CD4-positive, alpha-beta T cell (primary cell): ENCODE results near the gene TTC27. TPM values are rescaled to one million over a fixed set of nuclear protein-coding genes. Genes with fewer than 3 reads are reported as not detected.

Experiments
- ATAC-seq: fragments of 200-7000 bp; cut with Tn5 transposase; one replicate; pipeline ENCODE4 v1.10.0; 2022; ENCODE audit warnings: mild to moderate bottlenecking; ENCODE audit not compliant: poor library complexity
- CTCF ChIA-PET: fragments of 350-600 bp; sonication (Branson Sonifier 250); formaldehyde crosslinking; loops from one replicate; lab custom pipeline; 2021; ENCODE audit warnings: antibody characterized with exemption, inconsistent platforms; lab: Charles Lee
- POLR2A ChIA-PET: fragments of 350-600 bp; sonication (Branson Sonifier 250); formaldehyde crosslinking; loops from one replicate; lab custom pipeline; 2021; ENCODE audit warnings: antibody characterized with exemption, inconsistent platforms; lab: Charles Lee
- DNase-seq, 14 experiments: peaks; one replicate each; pipeline ENCODE4 v3.0.0-alpha.2; 2013 to 2020; ENCODE audit warnings: mixed read lengths in 2 of 14
- H3K27ac ChIP-seq, 2 donors: one replicate each; pipeline versions ENCODE4 v1.5.1 to v1.7.0; 2013; ENCODE audit warnings: low read length in 2 of 2, low read depth in 1 of 2, mild to moderate bottlenecking in 1 of 2
- H3K27me3 ChIP-seq, 2 experiments: 1 replicate in 1 of 2; 2 replicates in 1 of 2; pipeline versions ENCODE4 v1.6.1 to v1.7.0; 2013; ENCODE audit warnings: low read length in 2 of 2, control low read depth in 1 of 2, mild to moderate bottlenecking in 1 of 2, moderate library complexity in 1 of 2; ENCODE audit not compliant: insufficient read depth in 2 of 2, control insufficient read depth in 1 of 2
- H3K36me3 ChIP-seq: one replicate; pipeline ENCODE4 v1.6.1; 2013; ENCODE audit warnings: low read length, control low read depth; ENCODE audit not compliant: insufficient read depth
- H3K4me1 ChIP-seq: one replicate; pipeline ENCODE4 v1.6.1; 2013; ENCODE audit warnings: low read length, control low read depth; ENCODE audit not compliant: insufficient read depth
- H3K4me3 ChIP-seq: one replicate; pipeline ENCODE4 v1.5.1; 2013; ENCODE audit warnings: mild to moderate bottlenecking, low read length, moderate library complexity
- H3K9me3 ChIP-seq, 2 experiments: 1 replicate in 1 of 2; 2 replicates in 1 of 2; pipeline versions ENCODE4 v1.6.1 to v1.7.0; 2013; ENCODE audit warnings: low read length in 2 of 2, mild to moderate bottlenecking in 2 of 2, control low read depth in 1 of 2, moderate library complexity in 1 of 2; ENCODE audit not compliant: control insufficient read depth in 1 of 2, insufficient read depth in 1 of 2
- H3K27ac Mint-ChIP-seq: one replicate; pipeline ENCODE4 v1.8.0; 2020; ENCODE audit warnings: mixed read lengths
- H3K27me3 Mint-ChIP-seq: one replicate; pipeline ENCODE4 v1.8.0; 2021; ENCODE audit warnings: mixed read lengths
- H3K36me3 Mint-ChIP-seq: one replicate; pipeline ENCODE4 v1.8.0; 2021; ENCODE audit warnings: low read depth, mixed read lengths
- H3K4me1 Mint-ChIP-seq: one replicate; pipeline ENCODE4 v1.8.0; 2021; ENCODE audit warnings: low read depth, mixed read lengths
- H3K4me3 Mint-ChIP-seq: one replicate; pipeline ENCODE4 v1.8.0; 2020; ENCODE audit warnings: mild to moderate bottlenecking, mixed read lengths
- H3K9me3 Mint-ChIP-seq: one replicate; pipeline ENCODE4 v1.8.0; 2020; ENCODE audit warnings: mixed read lengths
- intact Hi-C, 2 experiments: fragments of 100-400 bp; cut with DNase I in 1 of 2; cut with micrococcal nuclease in 1 of 2; formaldehyde crosslinking; loops; one replicate each; pipeline versions ENCODE4 v1.15.1 to v1.9.0; 2023 to 2025; cut with DNase I, micrococcal nuclease
- total RNA-seq, 174 experiments: library from RNA in 2 of 174; stranded (reverse) in 2 of 174; gene quantifications; one replicate each; pipeline ENCODE4 v1.2.3 and lab custom pipeline; 2021 to 2026
- TF ChIP-seq, protein P1 (sequence below): fragments of 200-600 bp; IDR thresholded peaks from one replicate; pipeline ENCODE4 v1.8.0; 2022; ENCODE audit warnings: antibody characterized with exemption, mild to moderate bottlenecking

Gene TTC27
- total RNA-seq, 2 experiments from 2014 or later, result 11.6 to 17.6 TPM

DNA sequence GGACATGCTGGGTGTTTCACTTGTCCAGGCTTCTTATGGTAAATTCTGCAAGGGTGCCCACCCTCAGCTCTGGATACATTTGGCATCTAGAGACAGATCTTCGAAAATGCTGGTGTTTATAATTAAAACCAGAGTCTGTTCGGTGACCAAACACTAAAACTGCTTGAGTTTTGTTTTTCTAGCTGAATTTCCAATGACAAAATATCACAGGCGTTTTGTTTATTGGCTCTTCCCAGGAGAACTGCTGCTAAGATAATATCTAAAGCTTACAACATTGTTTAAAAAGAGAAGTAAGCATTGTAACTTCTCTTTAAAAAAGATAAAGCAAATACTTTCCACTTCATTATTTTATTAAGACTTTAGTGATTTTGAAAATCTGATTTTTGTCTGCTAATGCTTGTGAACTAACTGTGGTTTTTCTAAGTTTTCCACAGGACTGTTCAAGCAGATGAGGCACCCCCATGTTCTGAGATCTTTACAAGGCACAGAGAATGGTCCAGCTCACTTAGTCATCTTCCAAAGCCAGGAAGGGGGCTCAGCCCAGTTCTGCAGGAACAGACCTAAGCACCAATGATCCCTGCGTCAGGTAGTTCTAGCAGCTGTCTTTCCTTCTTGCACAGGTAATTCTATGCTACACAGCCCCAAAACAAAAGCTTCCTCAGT lies 224.1 kb downstream of the TTC27 start:
- Mint-ChIP-seq H3K27me3 (peaks cover 8% of the 10 kb centered on the region), H3K4me3 (no peak overlapping the region)
- no peak for DNase-seq

DNA sequence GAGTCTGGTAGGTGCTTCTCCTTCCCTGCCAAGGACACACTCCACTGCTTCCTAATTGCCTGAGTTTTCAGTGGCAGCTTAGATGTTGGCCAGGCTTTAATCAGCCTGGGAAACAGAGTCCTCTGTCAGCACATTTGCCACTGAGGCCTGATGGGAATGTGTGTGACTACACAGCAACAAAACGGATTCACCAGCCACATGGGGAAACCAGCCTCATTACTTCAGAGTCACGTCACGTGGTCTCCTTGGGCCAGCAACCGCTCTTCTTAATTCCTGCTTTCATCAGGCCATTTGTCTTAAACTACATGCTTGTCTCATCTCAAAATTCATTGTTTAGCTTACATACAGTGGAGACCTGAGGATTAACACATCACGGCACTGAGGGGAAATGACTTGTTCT lies 225.0 kb downstream of the TTC27 start:
- no peaks in the 10 kb centered on the region for H3K4me1 Mint-ChIP-seq
- H3K27ac Mint-ChIP-seq, result no peak overlapping the region
- ATAC-seq (no peak), DNase-seq (no peak)
- peaks cover 13% of the 10 kb centered on the region for H3K27me3 Mint-ChIP-seq
- TF ChIP-seq, protein P1, sequence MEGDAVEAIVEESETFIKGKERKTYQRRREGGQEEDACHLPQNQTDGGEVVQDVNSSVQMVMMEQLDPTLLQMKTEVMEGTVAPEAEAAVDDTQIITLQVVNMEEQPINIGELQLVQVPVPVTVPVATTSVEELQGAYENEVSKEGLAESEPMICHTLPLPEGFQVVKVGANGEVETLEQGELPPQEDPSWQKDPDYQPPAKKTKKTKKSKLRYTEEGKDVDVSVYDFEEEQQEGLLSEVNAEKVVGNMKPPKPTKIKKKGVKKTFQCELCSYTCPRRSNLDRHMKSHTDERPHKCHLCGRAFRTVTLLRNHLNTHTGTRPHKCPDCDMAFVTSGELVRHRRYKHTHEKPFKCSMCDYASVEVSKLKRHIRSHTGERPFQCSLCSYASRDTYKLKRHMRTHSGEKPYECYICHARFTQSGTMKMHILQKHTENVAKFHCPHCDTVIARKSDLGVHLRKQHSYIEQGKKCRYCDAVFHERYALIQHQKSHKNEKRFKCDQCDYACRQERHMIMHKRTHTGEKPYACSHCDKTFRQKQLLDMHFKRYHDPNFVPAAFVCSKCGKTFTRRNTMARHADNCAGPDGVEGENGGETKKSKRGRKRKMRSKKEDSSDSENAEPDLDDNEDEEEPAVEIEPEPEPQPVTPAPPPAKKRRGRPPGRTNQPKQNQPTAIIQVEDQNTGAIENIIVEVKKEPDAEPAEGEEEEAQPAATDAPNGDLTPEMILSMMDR, result no peak
- no peaks in the 10 kb centered on the region for H3K9me3 Mint-ChIP-seq
- ChIA-PET CTCF (no interaction called here), POLR2A (no interaction called here)
- intact Hi-C loops, result no loop called here
- no peaks in the 10 kb centered on the region for H3K4me1 ChIP-seq
- no peaks in the 10 kb centered on the region for H3K36me3 ChIP-seq
- H3K4me3 ChIP-seq, result no peak overlapping the region
- H3K9me3 ChIP-seq, result no peaks in the 10 kb centered on the region
- H3K27me3 ChIP-seq, result peaks cover 0 to 7% of the 10 kb centered on the region in 2 experiments
- H3K36me3 Mint-ChIP-seq, result no peaks in the 10 kb centered on the region
- no peak overlapping the region for H3K27ac ChIP-seq
- H3K4me3 Mint-ChIP-seq, result no peak overlapping the region

More for the DNA sequence above, 224.1 kb downstream of the TTC27 start:
- intact Hi-C loops, result no loop called here
- Histone ChIP-seq H3K9me3 (no peaks in the 10 kb centered on the region), H3K36me3 (no peaks in the 10 kb centered on the region), H3K4me1 (no peaks in the 10 kb centered on the region), H3K4me3 (no peak overlapping the region), H3K27me3 (peaks cover 0 to 7% of the 10 kb centered on the region in 2 experiments), H3K27ac (no peak overlapping the region)
- TF ChIP-seq, protein P1, result no peak
- POLR2A ChIA-PET, result no interaction called here
- Mint-ChIP-seq H3K36me3 (no peaks in the 10 kb centered on the region), H3K9me3 (no peaks in the 10 kb centered on the region), H3K4me1 (no peaks in the 10 kb centered on the region), H3K27ac (no peak overlapping the region)
- CTCF ChIA-PET, result interaction anchor here (0.6 kb wide), 1 partner anchor 506 kb away, joined by 3 read pairs; no protein-coding TSS in a partner anchor
- no peak for ATAC-seq

DNA sequence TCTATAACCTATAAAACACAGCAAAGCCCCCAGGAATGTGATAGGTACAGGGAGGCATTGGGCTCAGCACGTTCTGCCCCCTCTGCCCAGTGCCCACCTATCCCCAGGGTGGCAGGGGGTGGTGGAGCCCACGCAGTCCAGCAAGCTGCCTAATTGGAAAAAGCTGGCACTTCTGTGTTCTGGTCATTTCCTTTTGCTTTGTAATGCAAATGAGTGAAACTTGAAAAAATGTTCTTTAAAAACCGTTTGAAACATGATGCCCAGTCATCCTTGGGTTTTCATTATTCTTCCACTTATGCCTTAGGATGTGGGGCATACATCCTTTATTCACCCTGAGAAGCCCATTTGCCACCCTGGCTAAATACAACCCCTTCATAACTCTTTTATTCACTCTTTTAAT lies 229.0 kb downstream of the TTC27 start:
- CTCF ChIA-PET, result no interaction called here
- Mint-ChIP-seq H3K36me3 (no peaks in the 10 kb centered on the region), H3K4me1 (no peaks in the 10 kb centered on the region), H3K4me3 (no peak overlapping the region), H3K27ac (no peak overlapping the region), H3K9me3 (no peaks in the 10 kb centered on the region), H3K27me3 (peaks cover 20% of the 10 kb centered on the region)
- TF ChIP-seq, protein P1, result no peak
- Histone ChIP-seq H3K9me3 (no peaks in the 10 kb centered on the region), H3K4me3 (no peak overlapping the region), H3K27me3 (peaks cover 0 to 7% of the 10 kb centered on the region in 2 experiments), H3K4me1 (no peaks in the 10 kb centered on the region), H3K36me3 (no peaks in the 10 kb centered on the region), H3K27ac (no peak overlapping the region)
- ATAC-seq (no peak), DNase-seq (no peak)
- POLR2A ChIA-PET, result no interaction called here
- intact Hi-C loops, result no loop called here
